ENCODE measurements around the gene CLECL1. TPM values are rescaled to one million over a fixed set of nuclear protein-coding genes. Genes with fewer than 3 reads are reported as not detected.

CLECL1 gene
- total and polyA plus RNA-seq, 2 of the 4 experiments (the other 2 are of a cell fraction) = not detected

DNA sequence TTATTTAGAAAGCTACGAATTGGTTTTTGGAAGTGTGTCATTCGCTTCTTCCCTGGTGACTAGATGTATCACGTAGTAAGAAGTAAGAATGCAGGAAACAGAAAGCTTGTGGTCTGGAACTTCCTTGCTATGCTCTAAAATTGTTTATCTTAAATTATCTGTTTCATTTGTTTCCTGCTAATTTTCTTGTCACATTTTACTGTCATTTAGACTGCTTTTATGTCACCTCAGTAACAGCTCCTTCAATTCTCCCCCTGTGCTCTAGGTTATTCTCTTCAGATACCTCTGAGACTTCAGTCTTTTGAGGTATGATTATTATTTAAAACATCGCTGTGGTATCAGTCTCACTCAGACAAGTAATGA, 28.5 kb upstream of the CLECL1 start:
- H2AK5ac ChIP-seq (ENCODE audit: low read depth, low read length) = no peak overlapping the region
- intact Hi-C loops (cut with micrococcal nuclease) = no loop called here
- DNase-seq (no peak), ATAC-seq (ENCODE audit: low read depth) (no peak)
- no peak overlapping the region for H3K18ac ChIP-seq (ENCODE audit: low read depth, low read length)
- H2AFZ ChIP-seq (replicated peaks; ENCODE audit: low read length, poor library complexity) = no peak overlapping the region
- POLR2A ChIA-PET (ENCODE audit: unreplicated experiment) = no interaction called here
- H2BK20ac ChIP-seq (ENCODE audit: low read depth, low read length) = no peak overlapping the region
- no peaks in the 10 kb centered on the region for H3K79me1 ChIP-seq (ENCODE audit: low read depth in 1 of 2, low read length in 2 of 2)
- H3K9me1 ChIP-seq (ENCODE audit: insufficient read depth, low read length) = no peaks in the 10 kb centered on the region
- WGBS, 2 experiments (ENCODE audit: extremely low coverage in 2 of 2, insufficient read length in 1 of 2) = no CpG with 5 or more reads among the region's 4 CpGs
- H3K27ac ChIP-seq (ENCODE audit: insufficient read depth, low read length) = no peak overlapping the region
- BruUV-seq (replicated peaks) = no TSS peak
- no peaks in the 10 kb centered on the region for H3K36me3 ChIP-seq (ENCODE audit: control insufficient read depth, insufficient read depth, low read length)
- H3K4me1 ChIP-seq (ENCODE audit: control insufficient read depth, insufficient read depth, low read length) = no peaks in the 10 kb centered on the region
- no peak overlapping the region for H4K8ac ChIP-seq (ENCODE audit: low read depth in 2 of 2, low read length in 2 of 2)
- H3K14ac ChIP-seq (replicated peaks; ENCODE audit: low read depth, low read length) = no peak overlapping the region
- no peak overlapping the region for H3K56ac ChIP-seq (ENCODE audit: extremely low read depth, insufficient read depth, low read length)
- no peak overlapping the region for H4K5ac ChIP-seq (ENCODE audit: low read depth, low read length)
- in situ Hi-C loops (cut with MboI; ENCODE audit: low sequenced_read_pairs) = no loop called here
- CTCF ChIA-PET = no interaction called here
- H2BK120ac ChIP-seq (ENCODE audit: low read depth, low read length) = no peak overlapping the region
- TF ChIP-seq MAZ (IDR thresholded peaks at IDR 0.05; ENCODE audit: borderline replicate concordance, low read depth, low read length) (no peak), MXI1 (IDR thresholded peaks at IDR 0.05; ENCODE audit: borderline replicate concordance, low read depth, low read length) (no peak), CEBPB (IDR thresholded peaks at IDR 0.05; ENCODE audit: low read depth, low read length) (no peak), NFE2L2 (IDR thresholded peaks at IDR 0.05; ENCODE audit: low read depth, low read length) (no peak), FOS (IDR thresholded peaks at IDR 0.05; ENCODE audit: low read depth, low read length) (no peak), RAD21 (IDR thresholded peaks at IDR 0.05; ENCODE audit: low read length) (no peak), SMC3 (IDR thresholded peaks at IDR 0.05; ENCODE audit: low read depth, low read length) (no peak), RFX5 (IDR thresholded peaks at IDR 0.05; ENCODE audit: low read depth, low read length) (no peak), BHLHE40 (IDR thresholded peaks at IDR 0.05; ENCODE audit: low read depth, low read length) (no peak), USF2 (IDR thresholded peaks at IDR 0.05; ENCODE audit: low read depth, low read length) (no peak), RCOR1 (IDR thresholded peaks at IDR 0.05; ENCODE audit: insufficient replicate concordance, low read length) (no peak), MAFK (IDR thresholded peaks at IDR 0.05; ENCODE audit: low read depth, low read length) (no peak), POLR2A (IDR thresholded peaks at IDR 0.05; ENCODE audit: low read depth, low read length) (no peak), CHD1 (IDR thresholded peaks at IDR 0.05; ENCODE audit: low read depth, low read length) (no peak)
- TF ChIP-seq, protein P1, sequence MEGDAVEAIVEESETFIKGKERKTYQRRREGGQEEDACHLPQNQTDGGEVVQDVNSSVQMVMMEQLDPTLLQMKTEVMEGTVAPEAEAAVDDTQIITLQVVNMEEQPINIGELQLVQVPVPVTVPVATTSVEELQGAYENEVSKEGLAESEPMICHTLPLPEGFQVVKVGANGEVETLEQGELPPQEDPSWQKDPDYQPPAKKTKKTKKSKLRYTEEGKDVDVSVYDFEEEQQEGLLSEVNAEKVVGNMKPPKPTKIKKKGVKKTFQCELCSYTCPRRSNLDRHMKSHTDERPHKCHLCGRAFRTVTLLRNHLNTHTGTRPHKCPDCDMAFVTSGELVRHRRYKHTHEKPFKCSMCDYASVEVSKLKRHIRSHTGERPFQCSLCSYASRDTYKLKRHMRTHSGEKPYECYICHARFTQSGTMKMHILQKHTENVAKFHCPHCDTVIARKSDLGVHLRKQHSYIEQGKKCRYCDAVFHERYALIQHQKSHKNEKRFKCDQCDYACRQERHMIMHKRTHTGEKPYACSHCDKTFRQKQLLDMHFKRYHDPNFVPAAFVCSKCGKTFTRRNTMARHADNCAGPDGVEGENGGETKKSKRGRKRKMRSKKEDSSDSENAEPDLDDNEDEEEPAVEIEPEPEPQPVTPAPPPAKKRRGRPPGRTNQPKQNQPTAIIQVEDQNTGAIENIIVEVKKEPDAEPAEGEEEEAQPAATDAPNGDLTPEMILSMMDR (conservative IDR thresholded peaks at IDR 0.05; ENCODE audit: low read depth, low read length) = no peak
- TF ChIP-seq, protein P2, sequence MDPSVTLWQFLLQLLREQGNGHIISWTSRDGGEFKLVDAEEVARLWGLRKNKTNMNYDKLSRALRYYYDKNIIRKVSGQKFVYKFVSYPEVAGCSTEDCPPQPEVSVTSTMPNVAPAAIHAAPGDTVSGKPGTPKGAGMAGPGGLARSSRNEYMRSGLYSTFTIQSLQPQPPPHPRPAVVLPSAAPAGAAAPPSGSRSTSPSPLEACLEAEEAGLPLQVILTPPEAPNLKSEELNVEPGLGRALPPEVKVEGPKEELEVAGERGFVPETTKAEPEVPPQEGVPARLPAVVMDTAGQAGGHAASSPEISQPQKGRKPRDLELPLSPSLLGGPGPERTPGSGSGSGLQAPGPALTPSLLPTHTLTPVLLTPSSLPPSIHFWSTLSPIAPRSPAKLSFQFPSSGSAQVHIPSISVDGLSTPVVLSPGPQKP (IDR thresholded peaks at IDR 0.05; ENCODE audit: borderline replicate concordance, low read depth, low read length) = no peak
- no peak overlapping the region for H4K91ac ChIP-seq (ENCODE audit: insufficient read depth, low read depth, low read length)
- no peak overlapping the region for H3K23ac ChIP-seq (ENCODE audit: low read depth, low read length)
- H2AK9ac ChIP-seq (replicated peaks; ENCODE audit: low read depth, low read length, poor library complexity) = no peak overlapping the region
- H3K4ac ChIP-seq (ENCODE audit: low read depth, low read length) = no peak overlapping the region
- H2BK15ac ChIP-seq (ENCODE audit: low read depth, low read length) = no peak overlapping the region
- no peaks in the 10 kb centered on the region for H3K27me3 ChIP-seq (ENCODE audit: control insufficient read depth, insufficient read depth, low read length)
- dilution Hi-C loops (cut with HindIII; ENCODE audit: low sequenced_read_pairs, unreplicated experiment) = no loop called here
- H3K9me3 ChIP-seq (ENCODE audit: control insufficient read depth, insufficient read depth, low read length) = no peaks in the 10 kb centered on the region
- H2BK5ac ChIP-seq (ENCODE audit: low read depth, low read length, poor library complexity, severe bottlenecking) = no peak overlapping the region
- H3K4me3 ChIP-seq (ENCODE audit: insufficient read depth, low read depth, low read length) = no peak overlapping the region
- no peak overlapping the region for H3K9ac ChIP-seq (ENCODE audit: low read depth, low read length)
- no peak overlapping the region for H3K4me2 ChIP-seq (ENCODE audit: low read depth, low read length)
- no peaks in the 10 kb centered on the region for H4K20me1 ChIP-seq (ENCODE audit: insufficient read depth, low read length)
